ENCODE results near the gene FBXO27. TPM values are rescaled to one million over a fixed set of nuclear protein-coding genes. Genes with fewer than 3 reads are reported as not detected.
A peak's percentile ranks its signal among the peaks of the same experiment; 100 is the strongest.
"Not testable (repeated sequence)": the region's sequence is repeated elsewhere in the genome, so short reads cannot be mapped to it uniquely, and the experiment has no call there.

Gene FBXO27
- total RNA-seq, 2 donors from 2014 or later: 2.8 TPM; not detected in 1

GRCh38 chr19:39046037-39046821 is 13.9 kb upstream of the FBXO27 start:
- DNase-seq (no peak), ATAC-seq (no peak)
- intact Hi-C loops (cut with DNase I, micrococcal nuclease): no loop called here

- DNase-seq (no peak), ATAC-seq (no peak)
- intact Hi-C loops (cut with DNase I, micrococcal nuclease): no loop called here
Observed at GRCh38 chr19:39045506-39045905, 13.2 kb upstream of the FBXO27 start.

DNA sequence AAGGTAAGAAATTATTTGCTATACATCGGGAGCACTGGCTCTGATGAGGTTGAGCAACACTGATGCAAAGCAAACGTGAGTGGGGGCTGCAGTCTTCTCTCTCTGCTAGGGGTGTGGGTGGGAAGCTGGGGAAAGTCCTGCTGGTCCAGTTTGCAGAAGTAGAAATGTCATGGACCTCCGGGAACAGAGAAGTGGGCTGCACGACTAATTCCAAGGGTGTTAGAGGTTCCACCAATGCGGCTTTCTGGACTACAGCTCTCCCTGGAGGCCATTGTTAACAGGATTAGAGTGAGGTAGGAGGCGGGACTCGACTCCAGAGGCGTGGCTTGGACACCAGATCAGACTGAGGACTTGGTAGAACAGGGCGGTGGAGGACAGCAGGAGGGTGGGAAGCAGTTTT is 5.7 kb upstream of the FBXO27 start:
- peak in 1 of 2 donors; percentile 10 for DNase-seq
- intact Hi-C loops (cut with DNase I, micrococcal nuclease): no loop called here
- ATAC-seq: peak; percentile 61

GRCh38 chr19:39037194-39037593 is 4.8 kb upstream of the FBXO27 start:
- DNase-seq: no peak
- intact Hi-C loops (cut with DNase I, micrococcal nuclease): no loop called here
- no peak for ATAC-seq

GRCh38 chr19:39036581-39036980 is 4.2 kb upstream of the FBXO27 start:
- DNase-seq (no peak), ATAC-seq (no peak)
- intact Hi-C loops (cut with DNase I, micrococcal nuclease): no loop called here

GRCh38 chr19:39031368-39032062 is 834 bp downstream of the FBXO27 start:
- DNase-seq (peak; percentile 90 to 93), ATAC-seq (peak; percentile 96)
- intact Hi-C loops (cut with DNase I, micrococcal nuclease): no loop called here

GRCh38 chr19:39030854-39031367 is 1.4 kb downstream of the FBXO27 start:
- intact Hi-C loops (cut with DNase I, micrococcal nuclease): no loop called here
- ATAC-seq: no peak
- no peak for DNase-seq

DNA sequence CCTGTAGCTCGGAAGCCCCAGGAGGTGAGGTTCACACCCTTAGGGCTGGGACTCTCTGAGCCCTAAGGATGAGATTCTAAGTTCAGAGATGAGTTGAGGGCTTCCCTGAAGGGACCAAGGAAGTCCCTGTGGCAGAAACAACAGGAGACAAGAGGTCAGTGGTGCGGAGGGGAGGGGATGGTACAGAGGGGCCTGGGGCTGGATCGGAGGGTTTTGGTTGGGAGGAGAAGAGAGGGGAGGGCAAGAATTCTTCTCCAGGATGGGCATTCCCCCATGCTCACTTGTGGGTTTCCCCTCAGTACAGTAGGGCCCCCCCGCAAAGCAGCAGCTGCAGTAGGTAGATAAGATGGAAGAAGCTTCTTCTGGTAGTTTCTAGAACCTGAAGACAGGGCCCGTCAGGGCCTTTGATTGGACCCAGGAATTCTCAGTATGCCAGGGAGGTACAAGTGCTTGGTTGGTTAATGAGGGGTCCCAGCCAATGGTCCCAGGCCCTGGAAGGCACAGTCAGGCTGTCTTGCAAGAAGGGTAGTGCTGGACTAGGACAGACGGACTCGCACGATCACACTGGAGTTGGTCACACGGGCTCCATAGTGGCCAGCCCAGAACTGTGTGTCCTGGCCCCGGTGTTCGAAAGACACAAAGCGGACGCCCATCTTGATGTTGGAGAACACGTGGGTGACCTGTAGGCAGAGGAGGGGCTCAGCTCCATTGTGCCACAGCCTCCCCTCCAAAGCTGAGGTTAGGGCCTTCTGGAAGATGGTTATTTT is 7.3 kb downstream of the FBXO27 start:
- intact Hi-C loops (cut with DNase I, micrococcal nuclease): no loop called here
- DNase-seq (no peak), ATAC-seq (no peak)

DNA sequence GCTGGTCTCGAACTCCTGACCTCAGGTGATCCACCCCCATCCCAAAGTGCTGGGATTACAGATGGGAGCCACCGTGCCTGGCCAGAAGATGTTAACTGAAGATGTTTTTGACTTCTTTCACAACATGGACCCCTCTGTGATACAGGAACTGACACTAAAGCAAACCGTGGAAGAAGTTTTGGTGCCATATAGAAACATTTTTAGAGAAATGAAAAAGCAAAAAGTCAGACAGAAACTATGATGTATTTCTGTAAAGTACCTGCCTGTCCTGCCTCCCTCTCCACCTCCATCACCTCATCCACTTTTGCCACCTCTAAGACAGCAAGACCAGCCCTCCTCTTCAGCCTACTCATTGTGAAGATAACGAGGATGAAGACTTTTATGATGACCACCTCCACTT is 11.3 kb downstream of the FBXO27 start:
- ATAC-seq (no peak), DNase-seq (no peak)
- intact Hi-C loops (cut with DNase I, micrococcal nuclease): no loop called here

GRCh38 chr19:39017646-39018045 is 14.7 kb downstream of the FBXO27 start:
- DNase-seq: no peak
- no peak for ATAC-seq
- intact Hi-C loops (cut with DNase I, micrococcal nuclease): no loop called here

GRCh38 chr19:39017026-39017425 is 15.3 kb downstream of the FBXO27 start:
- DNase-seq (no peak), ATAC-seq (no peak)
- intact Hi-C loops (cut with DNase I, micrococcal nuclease): no loop called here

DNA sequence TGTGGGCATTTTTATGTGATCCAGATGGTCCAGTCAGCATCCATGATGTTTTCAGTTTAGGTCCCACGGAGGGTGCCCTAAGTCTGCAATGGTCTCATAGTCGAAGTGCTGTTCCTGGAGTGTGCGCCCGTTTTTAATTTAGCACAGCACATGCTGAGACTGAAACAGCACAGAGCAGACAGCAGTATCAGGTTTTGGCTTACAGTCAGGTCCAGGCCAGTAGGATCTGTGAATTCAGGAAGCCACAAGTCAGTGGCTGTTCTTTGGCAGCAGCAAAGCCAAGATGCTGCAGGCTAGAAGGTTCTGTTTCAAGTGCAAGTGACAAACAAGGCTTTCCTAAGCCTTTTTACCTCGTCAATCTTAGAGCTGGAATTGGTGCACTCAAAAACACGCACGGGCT is 18.3 kb downstream of the FBXO27 start:
- intact Hi-C loops (cut with DNase I, micrococcal nuclease): no loop called here
- DNase-seq (no peak), ATAC-seq (no peak)

- DNase-seq (no peak), ATAC-seq (no peak)
- intact Hi-C loops (cut with DNase I, micrococcal nuclease): no loop called here
Observed at GRCh38 chr19:39009001-39009400, 23.3 kb downstream of the FBXO27 start.

DNA sequence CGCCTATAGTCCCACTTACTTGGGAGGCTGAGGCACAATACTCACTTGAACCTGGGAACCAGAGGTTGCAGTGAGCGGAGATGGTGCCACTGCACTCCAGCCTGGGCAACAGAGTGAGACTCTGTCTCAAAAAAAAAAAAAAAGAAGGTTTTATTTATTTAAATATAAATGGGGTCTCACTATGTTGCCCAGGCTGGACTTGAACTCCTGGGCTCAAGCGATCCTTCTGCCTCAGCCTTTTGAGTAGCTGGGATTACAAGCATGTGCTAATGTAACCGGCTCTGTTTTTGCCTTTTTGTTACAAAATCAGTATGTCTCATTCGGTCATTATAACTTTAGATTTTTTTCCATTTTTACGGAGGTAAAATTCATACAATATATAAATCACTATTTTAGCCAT is 24.2 kb downstream of the FBXO27 start:
- intact Hi-C loops (cut with DNase I, micrococcal nuclease): no loop called here
- ATAC-seq: no peak
- no peak for DNase-seq

DNA sequence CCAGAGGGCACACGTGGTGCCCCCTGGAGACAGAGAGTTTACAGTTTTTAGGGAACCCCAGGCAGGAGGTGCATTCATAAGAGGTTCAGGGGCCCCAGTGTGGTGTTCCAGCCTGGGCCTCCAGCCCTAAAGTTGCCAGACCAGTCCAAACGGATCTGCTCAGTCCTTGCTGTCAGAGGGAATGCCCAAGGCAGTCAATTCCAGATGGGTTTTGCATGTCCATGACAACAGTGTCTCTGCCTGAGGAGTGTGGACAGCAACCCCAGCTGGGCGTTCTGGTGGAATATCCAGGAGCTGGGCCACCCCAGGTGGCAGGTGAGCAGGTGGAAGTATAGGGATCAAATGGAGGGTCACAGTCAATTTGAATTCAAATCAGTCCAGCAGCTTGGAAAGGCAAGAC is 25.3 kb downstream of the FBXO27 start:
- no peak for ATAC-seq

GRCh38 chr19:39004403-39004802 is 27.9 kb downstream of the FBXO27 start:
- ATAC-seq (no peak), DNase-seq (no peak)
- intact Hi-C loops (cut with DNase I, micrococcal nuclease): no loop called here

More for the DNA sequence above, 25.3 kb downstream of the FBXO27 start:
- intact Hi-C loops (cut with DNase I, micrococcal nuclease): no loop called here
- DNase-seq: no peak

- DNase-seq (no peak), ATAC-seq (no peak)
- intact Hi-C loops (cut with DNase I, micrococcal nuclease): no loop called here
Observed at GRCh38 chr19:39003796-39004195, 28.6 kb downstream of the FBXO27 start.

GRCh38 chr19:39003188-39003587 is 29.2 kb downstream of the FBXO27 start:
- intact Hi-C loops (cut with DNase I, micrococcal nuclease): no loop called here
- ATAC-seq (no peak), DNase-seq (no peak)

DNA sequence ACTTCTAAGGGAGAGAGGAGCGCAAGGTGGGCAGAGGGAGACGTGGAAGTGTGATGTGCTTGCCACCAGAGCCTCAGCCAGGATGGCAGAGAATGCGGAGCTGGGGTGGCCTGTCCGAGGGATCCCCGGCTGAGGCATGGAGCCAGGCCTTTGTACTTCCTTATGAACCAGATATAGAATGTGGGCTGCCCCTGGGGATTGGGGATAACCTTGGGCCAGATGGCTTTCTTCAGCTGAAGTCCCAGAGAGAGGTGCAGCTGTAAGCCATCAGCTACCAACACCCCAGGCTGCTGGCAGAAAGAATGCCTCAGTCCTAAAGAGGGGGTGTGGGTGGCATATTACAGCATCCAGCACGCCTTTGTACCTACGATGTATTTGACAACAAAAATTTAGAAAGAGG is 31.3 kb downstream of the FBXO27 start:
- ATAC-seq (no peak), DNase-seq (no peak)
- intact Hi-C loops (cut with DNase I, micrococcal nuclease): no loop called here

- DNase-seq; ATAC-seq; intact Hi-C loops (cut with DNase I, micrococcal nuclease): not testable (repeated sequence)
Observed at GRCh38 chr19:38997576-38997975, 34.8 kb downstream of the FBXO27 start.

Data from left colon (tissue), 2 donors.